SIG-M5 treated with dmso at 0.1 percent for 504 hours (cell line): ENCODE measurements around the gene ERC2.
"Not testable (repeated sequence)": the region's sequence is repeated elsewhere in the genome, so short reads cannot be mapped to it uniquely, and the experiment has no call there.

Experiments used
- DNase-seq: peaks from one replicate; lab custom pipeline; 2025; ENCODE audit not compliant: unreplicated experiment; lab: John Stamatoyannopoulos, UW

The ERC2 gene

DNA sequence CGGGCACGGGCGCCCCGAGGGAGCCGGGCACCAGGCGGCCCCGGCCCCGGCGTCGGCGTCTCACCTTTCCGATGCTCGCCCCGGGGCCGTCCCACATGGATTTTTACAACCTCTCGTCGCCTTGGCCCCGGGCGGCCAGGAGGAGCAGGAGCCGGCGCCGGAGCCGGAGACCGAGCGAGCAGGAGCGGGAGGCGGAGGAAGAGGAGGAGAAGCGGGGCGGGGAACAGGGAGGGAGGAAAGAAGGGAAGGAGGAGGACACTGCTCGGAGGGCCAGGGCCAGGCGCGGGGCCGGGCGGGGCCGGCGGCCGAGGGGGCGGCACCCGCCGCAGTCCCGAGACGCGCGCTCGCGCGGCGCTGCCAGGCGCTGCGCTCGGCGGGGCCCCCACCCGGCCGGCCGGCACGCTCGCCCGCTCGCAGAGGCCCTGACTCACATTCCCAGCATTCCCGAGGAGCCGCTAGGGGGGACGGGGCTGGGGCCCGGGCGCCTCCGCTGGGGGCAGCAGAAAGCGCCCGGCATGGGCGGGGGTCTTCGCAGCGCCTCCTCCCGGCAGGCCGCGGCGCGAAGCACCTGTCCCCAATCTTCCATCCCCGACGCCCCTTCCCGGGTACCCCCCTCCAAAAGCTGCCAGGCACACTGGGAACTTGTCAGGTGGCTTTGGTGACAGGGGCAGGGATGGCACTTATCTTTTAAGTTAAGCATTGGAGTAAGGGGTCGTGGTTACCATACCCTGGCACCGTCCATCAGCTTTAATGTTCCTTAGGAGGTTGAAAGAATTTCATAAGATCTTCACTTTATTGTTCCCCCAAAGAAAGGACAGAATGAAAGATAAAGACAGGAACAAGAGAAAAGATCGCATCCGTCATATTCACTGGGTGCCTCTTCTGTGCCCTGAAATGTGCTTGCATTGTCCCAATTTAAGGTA, at the start of gene ERC2:
TSS of gene ERC2 (minus strand) at position 284 of the 923 bp plus-strand sequence.
- peak; percentile 3 for DNase-seq

DNA sequence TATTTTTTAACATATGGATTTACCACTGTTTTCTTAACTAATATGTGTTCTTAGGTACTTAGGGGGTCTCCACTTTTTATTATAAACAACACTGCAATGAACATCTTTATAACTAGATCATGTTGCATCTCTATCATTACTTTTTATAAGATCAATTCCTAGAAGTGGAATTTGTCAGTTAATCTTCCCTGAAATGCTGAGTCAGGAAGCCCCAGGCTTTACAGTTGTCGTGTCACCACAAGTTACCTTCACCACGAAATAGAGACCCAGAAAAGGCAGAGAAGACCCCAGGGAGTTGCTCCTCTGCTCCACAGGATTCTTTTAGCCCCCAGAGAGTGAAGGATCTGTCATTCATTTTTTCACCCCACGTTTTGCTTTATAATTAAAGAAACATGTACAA, 34.5 kb upstream of the ERC2 start:
- no peak for DNase-seq

DNA sequence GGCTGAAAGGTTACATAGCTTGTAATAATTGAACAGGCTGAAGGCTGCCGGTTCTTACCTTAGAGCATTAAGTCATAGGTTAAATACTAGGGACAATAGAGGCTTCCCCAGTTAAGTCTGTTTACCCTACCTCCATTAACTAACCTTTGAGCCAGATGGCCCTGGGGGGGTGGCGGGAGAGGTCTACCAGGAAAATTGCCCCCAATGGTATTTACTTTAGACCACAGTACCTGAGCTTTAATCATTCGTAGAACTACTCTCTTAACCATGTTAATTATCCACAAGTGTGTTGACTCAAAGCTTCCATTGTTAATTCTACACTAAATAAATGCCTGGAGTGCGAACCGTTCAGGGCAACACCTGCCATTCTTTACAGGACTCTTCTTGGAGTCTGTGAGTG, 28.1 kb upstream of the ERC2 start:
- DNase-seq, result not testable (repeated sequence)

DNA sequence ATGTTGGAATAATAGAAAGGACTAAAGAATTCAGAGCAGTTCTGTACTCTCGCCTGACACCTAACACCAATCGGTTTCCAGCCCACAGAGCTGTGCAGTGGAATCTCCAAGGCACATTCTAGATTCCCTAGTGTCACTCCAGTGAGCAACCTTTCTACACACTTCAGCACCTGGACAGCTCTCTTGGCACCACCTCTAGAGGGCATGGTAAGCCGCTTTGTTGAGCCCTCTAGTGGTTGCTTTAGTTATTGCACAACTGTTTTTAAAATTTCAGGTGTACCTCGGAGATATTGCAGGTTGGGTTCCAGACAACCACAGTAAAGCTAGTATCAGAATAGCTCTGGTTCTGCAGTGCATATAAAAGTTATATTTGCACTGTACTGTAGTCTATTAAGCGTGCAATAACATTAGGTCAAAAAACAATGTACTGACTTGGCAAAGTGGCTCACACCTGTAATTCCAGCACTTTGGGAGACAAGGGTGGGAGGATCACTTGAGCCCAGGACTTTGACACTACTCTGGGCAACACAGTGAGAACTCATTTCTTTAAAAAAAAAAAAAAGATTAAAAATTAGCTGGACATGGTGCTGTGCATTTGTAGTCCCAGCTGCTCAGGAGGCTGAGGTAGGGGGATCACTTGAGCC, 26.5 kb upstream of the ERC2 start:
- DNase-seq, result peak; percentile 84

GRCh38 chr3:56491566-56491965, 23.3 kb upstream of the ERC2 start:
- no peak for DNase-seq

DNA sequence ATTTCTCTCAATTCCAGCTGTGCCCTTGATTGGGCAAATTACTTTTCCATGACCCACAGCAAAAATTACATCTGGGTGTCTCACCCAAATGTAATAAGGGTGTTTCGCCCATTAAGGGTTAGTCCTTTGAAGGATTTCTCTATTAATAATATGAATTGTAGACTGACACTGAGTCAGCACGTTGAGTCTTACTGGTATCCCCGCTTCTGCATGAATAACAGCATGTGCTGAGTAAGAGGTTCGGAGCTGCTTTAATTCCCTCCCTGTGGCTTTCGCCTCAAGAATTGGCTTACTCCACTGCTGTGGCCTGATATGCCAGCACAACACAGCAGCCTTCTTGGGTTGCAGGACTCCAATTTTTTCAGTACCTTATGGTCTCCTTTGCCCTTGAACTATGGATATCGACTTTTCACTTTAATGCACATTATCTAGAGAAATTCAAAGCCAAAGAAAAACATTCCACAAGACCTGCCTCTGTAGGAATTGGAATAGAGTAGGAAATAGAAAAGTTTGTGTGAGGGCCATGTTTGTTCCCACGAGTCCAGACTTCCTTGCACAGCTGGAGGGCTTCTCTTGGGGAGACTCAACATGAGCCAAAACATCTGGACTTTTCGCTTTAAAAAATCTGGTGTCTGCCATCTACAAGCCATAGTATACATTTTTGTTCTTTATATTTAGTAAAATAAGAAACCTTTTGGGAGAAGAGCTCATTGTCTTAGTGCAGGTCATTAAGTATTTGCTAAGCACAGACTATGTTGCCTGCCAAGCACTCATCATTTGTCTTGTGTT, 20.7 kb upstream of the ERC2 start:
- no peak for DNase-seq

DNA sequence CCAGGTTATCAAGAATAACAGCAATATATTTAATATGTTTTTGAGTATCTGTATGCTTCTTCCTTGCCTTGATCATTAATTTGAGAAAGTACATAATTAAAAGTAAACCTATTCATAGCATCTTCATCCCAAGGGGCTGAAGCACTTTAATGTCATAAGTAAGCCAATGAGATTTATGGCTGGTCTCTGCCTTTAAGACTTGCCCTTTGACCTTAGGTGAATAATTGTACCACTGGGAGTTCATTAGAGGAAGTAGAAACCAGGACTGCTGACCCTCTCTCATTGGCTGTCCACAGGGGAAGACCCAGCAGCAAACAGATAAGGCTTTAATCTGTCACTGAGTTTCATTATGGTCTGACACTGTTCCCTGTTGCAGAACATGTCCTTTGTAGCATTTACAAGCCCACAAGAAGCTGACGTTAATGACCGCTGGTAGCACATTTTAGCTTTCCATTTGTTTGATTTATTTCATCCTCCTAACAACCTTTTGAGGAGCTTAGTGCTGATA, 16.3 kb upstream of the ERC2 start:
- no peak for DNase-seq

GRCh38 chr3:56484122-56484521, 15.9 kb upstream of the ERC2 start:
- no peak for DNase-seq

DNA sequence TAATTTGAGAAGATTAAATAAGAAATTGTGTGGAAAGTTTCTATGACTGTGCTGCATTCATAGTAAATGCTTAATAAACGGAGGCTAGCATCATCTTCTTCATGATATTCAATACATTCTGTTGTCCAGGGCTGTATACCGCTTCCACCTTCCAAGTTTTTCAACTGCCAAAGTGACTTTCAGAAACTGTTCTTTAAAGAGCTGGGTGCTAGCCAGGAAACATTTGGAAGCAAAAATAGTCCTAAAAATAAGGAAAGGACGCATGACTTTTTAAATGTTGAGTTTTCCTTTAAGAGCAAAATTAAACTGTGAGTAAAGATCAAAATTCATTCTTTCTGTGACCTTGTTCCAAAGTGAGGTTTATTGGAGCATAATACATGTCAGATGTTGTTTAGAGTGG, 9.4 kb upstream of the ERC2 start:
- DNase-seq, result no peak

- no peak for DNase-seq
Observed at GRCh38 chr3:56476771-56477170, 8.5 kb upstream of the ERC2 start.

- no peak for DNase-seq
Observed at GRCh38 chr3:56471771-56472170, 3.5 kb upstream of the ERC2 start.

- no peak for DNase-seq
Observed at GRCh38 chr3:56469141-56469540, 874 bp upstream of the ERC2 start.

- DNase-seq, result no peak
Observed at GRCh38 chr3:56467801-56468183, 475 bp downstream of the ERC2 start.

- DNase-seq, result peak; percentile 30
Observed at GRCh38 chr3:56467108-56467507, 1.2 kb downstream of the ERC2 start.

- DNase-seq, result no peak
Observed at GRCh38 chr3:56459719-56460118, 8.5 kb downstream of the ERC2 start.

DNA sequence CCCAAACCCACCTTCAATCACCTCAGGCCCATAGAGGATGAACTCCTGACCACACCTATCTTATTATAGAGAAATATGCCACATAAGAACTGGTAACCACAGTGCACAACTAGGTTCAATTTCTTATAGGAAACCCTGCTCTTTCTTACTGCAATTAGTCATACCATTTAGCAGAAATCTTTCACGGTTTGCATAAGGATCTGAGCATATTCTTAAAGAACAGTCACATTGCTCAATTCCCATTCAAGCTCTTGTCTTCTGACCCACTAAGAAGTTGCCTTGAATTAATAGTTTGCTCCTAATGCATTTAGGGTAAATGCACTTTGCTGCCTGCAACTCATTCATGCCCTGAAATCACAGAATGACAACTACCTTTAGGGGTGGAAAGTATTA, 9.2 kb downstream of the ERC2 start:
- no peak for DNase-seq

DNA sequence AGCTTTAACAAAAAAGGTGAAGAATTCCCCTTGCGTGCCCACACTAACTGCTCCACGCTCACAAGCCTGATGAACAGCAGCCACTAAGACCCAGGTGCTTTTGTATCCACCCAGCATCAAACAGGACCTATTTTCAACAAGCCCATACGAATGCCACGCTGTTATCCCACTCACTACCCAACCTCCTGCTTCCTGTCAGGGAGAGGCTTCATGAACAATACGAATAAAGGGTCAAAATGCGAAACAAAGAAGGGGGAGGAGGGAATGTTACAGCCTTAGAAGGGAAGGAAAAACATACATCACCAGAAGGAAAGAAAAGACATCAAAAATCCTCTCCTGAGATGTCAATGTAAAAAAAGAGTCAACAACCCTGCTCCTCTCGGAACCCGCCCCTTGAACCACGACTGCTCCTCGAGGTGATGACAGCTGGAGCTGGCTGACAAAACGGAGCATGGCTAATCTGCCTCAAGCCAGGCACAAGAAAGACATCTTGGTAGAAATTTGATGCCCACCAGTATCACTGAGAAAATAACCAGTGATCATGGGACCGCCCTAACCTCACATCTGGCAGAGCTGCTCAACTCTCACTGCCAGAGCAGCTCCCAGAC, 9.7 kb downstream of the ERC2 start:
- DNase-seq, result no peak

DNA sequence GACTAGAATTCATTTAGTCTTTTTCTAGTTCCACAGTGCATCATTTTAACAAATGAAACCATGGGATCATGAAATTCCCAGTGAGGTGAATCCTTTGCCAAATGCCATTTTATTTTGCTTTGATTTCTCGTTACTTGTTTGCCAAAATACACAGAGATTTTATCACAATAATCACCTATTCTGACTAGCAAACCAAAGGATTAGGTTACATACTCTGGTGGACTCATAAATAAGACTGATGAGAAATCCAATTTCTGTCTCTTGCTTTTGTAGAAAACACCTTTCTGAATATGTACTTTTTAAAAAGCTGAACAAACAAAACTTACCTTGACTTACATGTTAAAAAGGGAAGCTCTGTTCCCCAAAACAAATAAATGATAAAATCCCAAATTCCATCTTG, 12.2 kb downstream of the ERC2 start:
- DNase-seq, result no peak

- no peak for DNase-seq
Observed at GRCh38 chr3:56453011-56453410, 15.3 kb downstream of the ERC2 start.

DNA sequence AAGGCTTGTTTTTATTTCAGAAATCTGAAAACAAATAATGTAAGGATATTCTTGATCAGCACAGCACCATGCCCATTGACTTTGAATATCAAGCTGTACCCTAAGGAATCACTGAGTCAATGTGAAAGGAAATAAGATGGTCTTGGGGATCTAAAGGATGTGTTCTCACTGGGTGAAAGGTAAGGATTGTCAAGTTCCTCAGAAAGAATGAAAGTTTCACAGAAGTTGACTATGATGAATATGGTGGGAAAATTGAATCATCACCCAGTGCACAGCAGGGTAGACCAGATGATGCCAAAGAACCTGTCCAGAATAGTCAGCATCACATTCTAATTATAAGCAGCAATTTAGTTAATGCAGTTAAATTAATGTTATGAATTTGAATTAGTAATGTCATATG, 16.2 kb downstream of the ERC2 start:
- DNase-seq, result no peak

GRCh38 chr3:56443372-56443771, 24.9 kb downstream of the ERC2 start:
- no peak for DNase-seq
